ENCODE results near the gene ERCC2.
"Not testable (repeated sequence)": the region's sequence is repeated elsewhere in the genome, so short reads cannot be mapped to it uniquely, and the experiment has no call there.

Gene ERCC2

GRCh38 chr19:45340232-45340898 lies 30.0 kb downstream of the ERCC2 start, which contains the start of gene KLC3:
Gene KLC3 (plus strand): TSS chr19:45340750. CDS start chr19:45345542, 4,792 bp downstream.
- no peaks in the 10 kb centered on the region for H3K36me3 ChIP-seq (ENCODE audit: control insufficient read depth in 5 of 5, insufficient read depth in 5 of 5, low read length in 5 of 5)
- no peak within 1 kb of the TSS for H3K9ac ChIP-seq (ENCODE audit: low read length in 5 of 5)
- peaks cover 0 to 5% (median 2%) of the 10 kb centered on the region in 5 donors for H3K4me1 ChIP-seq (ENCODE audit: control insufficient read depth in 5 of 5, insufficient read depth in 5 of 5, low read length in 5 of 5)
- peaks cover 17 to 34% (median 23%) of the 10 kb centered on the region in 5 donors for H3K27me3 ChIP-seq (ENCODE audit: control insufficient read depth in 5 of 5, insufficient read depth in 4 of 5, low read length in 5 of 5)
- no peak within 1 kb of the TSS for H3K27ac ChIP-seq (ENCODE audit: low read depth, low read length)
- no peaks in the 10 kb centered on the region for H3K9me3 ChIP-seq (ENCODE audit: control insufficient read depth in 5 of 5, low read length in 5 of 5)
- no peak within 1 kb of the TSS for H3K4me3 ChIP-seq (ENCODE audit: low read depth in 1 of 5, low read length in 5 of 5)

- Histone ChIP-seq H3K9ac (ENCODE audit: low read length in 5 of 5) (no peak overlapping the region), H3K9me3 (ENCODE audit: control insufficient read depth in 5 of 5, low read length in 5 of 5) (no peaks in the 10 kb centered on the region), H3K27me3 (ENCODE audit: control insufficient read depth in 5 of 5, insufficient read depth in 4 of 5, low read length in 5 of 5) (peaks cover 13 to 27% (median 19%) of the 10 kb centered on the region in 5 donors), H3K27ac (ENCODE audit: low read depth, low read length) (no peak overlapping the region), H3K4me3 (ENCODE audit: low read depth in 1 of 5, low read length in 5 of 5) (no peak overlapping the region), H3K36me3 (ENCODE audit: control insufficient read depth in 5 of 5, insufficient read depth in 5 of 5, low read length in 5 of 5) (no peaks in the 10 kb centered on the region), H3K4me1 (ENCODE audit: control insufficient read depth in 5 of 5, insufficient read depth in 5 of 5, low read length in 5 of 5) (peaks cover 0 to 5% (median 2%) of the 10 kb centered on the region in 5 donors)
Measured at GRCh38 chr19:45339629-45340028, 30.7 kb downstream of the ERCC2 start.

GRCh38 chr19:45336696-45337251 lies 33.6 kb downstream of the ERCC2 start:
- Histone ChIP-seq H3K4me1 (ENCODE audit: control insufficient read depth in 5 of 5, insufficient read depth in 5 of 5, low read length in 5 of 5) (peaks cover 0 to 5% (median 2%) of the 10 kb centered on the region in 5 donors), H3K36me3 (ENCODE audit: control insufficient read depth in 5 of 5, insufficient read depth in 5 of 5, low read length in 5 of 5) (no peaks in the 10 kb centered on the region), H3K27ac (ENCODE audit: low read depth, low read length) (no peak overlapping the region), H3K9me3 (ENCODE audit: control insufficient read depth in 5 of 5, low read length in 5 of 5) (no peaks in the 10 kb centered on the region), H3K27me3 (ENCODE audit: control insufficient read depth in 5 of 5, insufficient read depth in 4 of 5, low read length in 5 of 5) (peaks cover 13 to 19% (median 16%) of the 10 kb centered on the region in 5 donors), H3K4me3 (ENCODE audit: low read depth in 1 of 5, low read length in 5 of 5) (no peak overlapping the region), H3K9ac (ENCODE audit: low read length in 5 of 5) (no peak overlapping the region)

- not testable (repeated sequence) for H3K4me3 ChIP-seq (ENCODE audit: low read depth in 1 of 5, low read length in 5 of 5); H3K9ac ChIP-seq (ENCODE audit: low read length in 5 of 5); H3K27me3 ChIP-seq (ENCODE audit: control insufficient read depth in 5 of 5, insufficient read depth in 4 of 5, low read length in 5 of 5); H3K4me1 ChIP-seq (ENCODE audit: control insufficient read depth in 5 of 5, insufficient read depth in 5 of 5, low read length in 5 of 5); H3K36me3 ChIP-seq (ENCODE audit: control insufficient read depth in 5 of 5, insufficient read depth in 5 of 5, low read length in 5 of 5); H3K9me3 ChIP-seq (ENCODE audit: control insufficient read depth in 5 of 5, low read length in 5 of 5); H3K27ac ChIP-seq (ENCODE audit: low read depth, low read length)
Measured at GRCh38 chr19:45334881-45335280, 35.5 kb downstream of the ERCC2 start.

GRCh38 chr19:45333609-45334303 lies 36.6 kb downstream of the ERCC2 start:
- Histone ChIP-seq H3K27ac (ENCODE audit: low read depth, low read length) (no peak overlapping the region), H3K9me3 (ENCODE audit: control insufficient read depth in 5 of 5, low read length in 5 of 5) (no peaks in the 10 kb centered on the region), H3K9ac (ENCODE audit: low read length in 5 of 5) (no peak overlapping the region), H3K36me3 (ENCODE audit: control insufficient read depth in 5 of 5, insufficient read depth in 5 of 5, low read length in 5 of 5) (no peaks in the 10 kb centered on the region), H3K27me3 (ENCODE audit: control insufficient read depth in 5 of 5, insufficient read depth in 4 of 5, low read length in 5 of 5) (no peaks in the 10 kb centered on the region), H3K4me1 (ENCODE audit: control insufficient read depth in 5 of 5, insufficient read depth in 5 of 5, low read length in 5 of 5) (peaks cover 0 to 4% (median 0%) of the 10 kb centered on the region in 5 donors), H3K4me3 (ENCODE audit: low read depth in 1 of 5, low read length in 5 of 5) (no peak overlapping the region)

- Histone ChIP-seq H3K9me3 (ENCODE audit: control insufficient read depth in 5 of 5, low read length in 5 of 5) (no peaks in the 10 kb centered on the region), H3K27ac (ENCODE audit: low read depth, low read length) (no peak overlapping the region), H3K9ac (ENCODE audit: low read length in 5 of 5) (no peak overlapping the region), H3K36me3 (ENCODE audit: control insufficient read depth in 5 of 5, insufficient read depth in 5 of 5, low read length in 5 of 5) (no peaks in the 10 kb centered on the region), H3K27me3 (ENCODE audit: control insufficient read depth in 5 of 5, insufficient read depth in 4 of 5, low read length in 5 of 5) (no peaks in the 10 kb centered on the region), H3K4me1 (ENCODE audit: control insufficient read depth in 5 of 5, insufficient read depth in 5 of 5, low read length in 5 of 5) (peaks cover 0 to 1% (median under 1%) of the 10 kb centered on the region in 5 donors), H3K4me3 (ENCODE audit: low read depth in 1 of 5, low read length in 5 of 5) (no peak overlapping the region)
Measured at GRCh38 chr19:45331411-45331810, 39.0 kb downstream of the ERCC2 start.

GRCh38 chr19:45327404-45328143 lies 42.8 kb downstream of the ERCC2 start:
- Histone ChIP-seq H3K4me3 (ENCODE audit: low read depth in 1 of 5, low read length in 5 of 5) (no peak overlapping the region), H3K27me3 (ENCODE audit: control insufficient read depth in 5 of 5, insufficient read depth in 4 of 5, low read length in 5 of 5) (peaks cover 18 to 20% (median 19%) of the 10 kb centered on the region in 5 donors), H3K9me3 (ENCODE audit: control insufficient read depth in 5 of 5, low read length in 5 of 5) (no peaks in the 10 kb centered on the region), H3K4me1 (ENCODE audit: control insufficient read depth in 5 of 5, insufficient read depth in 5 of 5, low read length in 5 of 5) (peaks cover 0 to 14% (median 10%) of the 10 kb centered on the region in 5 donors), H3K36me3 (ENCODE audit: control insufficient read depth in 5 of 5, insufficient read depth in 5 of 5, low read length in 5 of 5) (no peaks in the 10 kb centered on the region), H3K27ac (ENCODE audit: low read depth, low read length) (no peak overlapping the region), H3K9ac (ENCODE audit: low read length in 5 of 5) (no peak overlapping the region)

GRCh38 chr19:45324349-45324907 lies 45.9 kb downstream of the ERCC2 start:
- no peaks in the 10 kb centered on the region for H3K9me3 ChIP-seq (ENCODE audit: control insufficient read depth in 5 of 5, low read length in 5 of 5)
- no peak overlapping the region for H3K27ac ChIP-seq (ENCODE audit: low read depth, low read length)
- peaks cover 0 to 14% (median 10%) of the 10 kb centered on the region in 5 donors for H3K4me1 ChIP-seq (ENCODE audit: control insufficient read depth in 5 of 5, insufficient read depth in 5 of 5, low read length in 5 of 5)
- H3K27me3 ChIP-seq (ENCODE audit: control insufficient read depth in 5 of 5, insufficient read depth in 4 of 5, low read length in 5 of 5) = peaks cover 19 to 24% (median 23%) of the 10 kb centered on the region in 5 donors
- H3K4me3 ChIP-seq (ENCODE audit: low read depth in 1 of 5, low read length in 5 of 5) = no peak overlapping the region
- H3K9ac ChIP-seq (ENCODE audit: low read length in 5 of 5) = no peak overlapping the region
- H3K36me3 ChIP-seq (ENCODE audit: control insufficient read depth in 5 of 5, insufficient read depth in 5 of 5, low read length in 5 of 5) = no peaks in the 10 kb centered on the region

- Histone ChIP-seq H3K27ac (ENCODE audit: low read depth, low read length) (no peak overlapping the region), H3K27me3 (ENCODE audit: control insufficient read depth in 5 of 5, insufficient read depth in 4 of 5, low read length in 5 of 5) (peaks cover 19 to 27% (median 24%) of the 10 kb centered on the region in 5 donors), H3K4me1 (ENCODE audit: control insufficient read depth in 5 of 5, insufficient read depth in 5 of 5, low read length in 5 of 5) (peaks cover 0 to 14% (median 10%) of the 10 kb centered on the region in 5 donors), H3K4me3 (ENCODE audit: low read depth in 1 of 5, low read length in 5 of 5) (peak overlapping the region in 1 of 5 donors; percentile 0), H3K9ac (ENCODE audit: low read length in 5 of 5) (no peak overlapping the region), H3K36me3 (ENCODE audit: control insufficient read depth in 5 of 5, insufficient read depth in 5 of 5, low read length in 5 of 5) (no peaks in the 10 kb centered on the region), H3K9me3 (ENCODE audit: control insufficient read depth in 5 of 5, low read length in 5 of 5) (no peaks in the 10 kb centered on the region)
Measured at GRCh38 chr19:45323671-45324081, 46.7 kb downstream of the ERCC2 start.
